ENCODE data around the gene PIP4K2B.
"Not testable (repeated sequence)": the region's sequence is repeated elsewhere in the genome, so short reads cannot be mapped to it uniquely, and the experiment has no call there.

PIP4K2B gene

DNA sequence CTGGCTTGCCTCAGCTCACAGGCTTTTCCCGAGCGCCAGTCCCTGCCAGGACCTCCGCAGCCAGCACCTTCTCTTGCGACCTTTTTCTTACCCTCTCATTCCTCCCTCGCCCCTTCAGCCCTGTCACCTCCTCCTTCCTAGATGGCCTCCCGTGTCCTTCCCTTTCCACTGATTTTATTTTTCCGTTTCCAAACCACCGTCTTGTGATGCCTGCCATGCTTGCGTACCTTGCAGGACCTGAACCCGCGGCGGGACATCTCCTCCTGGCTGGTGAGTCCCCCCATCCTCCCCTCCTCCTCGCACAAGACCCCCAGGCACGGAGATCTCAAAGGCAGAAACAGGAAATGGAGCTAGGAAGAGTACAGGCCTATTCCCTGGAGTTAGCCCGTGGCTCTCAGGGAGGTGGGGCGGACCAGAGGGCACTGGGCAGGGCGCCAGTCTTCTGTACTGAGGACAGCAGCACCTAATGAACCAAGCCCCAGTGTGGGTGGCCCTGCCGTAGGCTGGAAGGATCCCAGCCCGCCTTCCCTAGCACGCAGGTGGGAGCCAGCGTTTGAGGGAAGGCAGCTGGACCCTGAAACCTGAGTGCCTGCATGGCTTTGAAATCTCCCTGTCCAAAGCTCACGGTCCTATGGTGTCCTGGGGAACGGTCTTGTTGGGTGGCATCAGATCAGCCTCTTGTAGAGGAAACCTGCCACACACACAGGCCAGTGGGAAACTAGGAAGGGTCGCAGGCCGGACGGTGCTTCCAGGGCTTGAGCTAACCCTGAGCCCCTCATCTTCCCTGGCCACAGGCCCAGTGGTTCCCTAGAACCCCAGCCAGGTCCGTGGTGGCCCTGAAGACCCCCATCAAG is 68.6 kb downstream of the PIP4K2B start:
- no peak for DNase-seq (ENCODE audit: low spot score)

GRCh38 chr17:38729886-38730525 is 69.3 kb downstream of the PIP4K2B start, which contains the start of gene CISD3:
Gene CISD3, plus strand, starts transcription at chr17:38730341. Its CDS starts 18 bp downstream, at chr17:38730359.
- no peak for DNase-seq (ENCODE audit: low spot score)

DNA sequence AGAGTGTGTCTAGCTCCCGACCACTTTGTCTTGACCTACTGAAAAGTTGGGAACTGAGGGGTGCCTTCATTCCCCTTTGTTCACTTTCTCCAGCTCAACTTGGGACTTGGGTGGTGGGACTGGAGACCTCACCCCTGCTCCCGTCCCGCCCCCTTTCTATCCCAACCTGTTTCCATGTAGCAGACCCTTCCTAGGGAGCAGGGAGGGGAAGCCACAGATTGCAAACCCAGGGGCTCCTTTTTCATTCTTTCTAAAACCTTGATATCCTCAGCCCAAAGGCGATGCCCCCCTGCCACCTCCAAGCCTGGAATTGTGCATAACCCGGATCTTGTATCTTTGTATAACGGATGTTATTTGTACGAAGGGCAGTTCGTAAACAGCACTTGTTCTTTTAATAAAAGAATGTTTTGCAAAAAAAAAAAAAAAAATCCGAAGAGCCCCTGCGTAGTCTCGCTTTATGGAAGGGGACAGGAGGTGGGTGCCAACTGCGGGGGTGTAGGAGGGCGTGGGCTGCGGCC is 69.9 kb downstream of the PIP4K2B start:
- no peak for DNase-seq (ENCODE audit: low spot score)

- DNase-seq (ENCODE audit: low spot score) = no peak
Observed at GRCh38 chr17:38728290-38728831, 71.0 kb downstream of the PIP4K2B start.

DNA sequence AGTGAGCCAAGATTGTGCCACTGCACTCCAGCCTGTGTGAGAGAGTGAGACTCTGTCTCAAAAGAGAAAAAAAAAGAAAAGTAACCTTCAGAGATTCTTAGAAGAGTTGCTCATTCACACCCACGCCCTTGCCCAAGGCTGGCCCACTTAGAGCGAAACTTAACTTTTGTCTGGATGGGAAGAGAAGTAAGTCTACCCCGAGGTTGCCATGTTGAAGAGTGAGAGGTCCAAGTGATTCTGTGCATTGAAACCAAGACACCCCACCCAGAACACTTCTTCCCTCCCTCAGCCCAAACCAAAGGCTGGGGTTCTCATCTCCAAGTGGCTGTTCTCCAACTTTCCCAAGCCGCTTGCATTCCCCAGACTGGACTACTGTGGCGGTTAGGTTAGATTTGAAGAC is 71.6 kb downstream of the PIP4K2B start:
- DNase-seq (ENCODE audit: low spot score) = no peak

GRCh38 chr17:38726145-38726544 is 73.2 kb downstream of the PIP4K2B start:
- DNase-seq (ENCODE audit: low spot score) = not testable (repeated sequence)

GRCh38 chr17:38725066-38725465 is 74.3 kb downstream of the PIP4K2B start:
- peak; percentile 68 for DNase-seq (ENCODE audit: low spot score)

- no peak for DNase-seq (ENCODE audit: low spot score)
Observed at GRCh38 chr17:38724337-38724988, 74.9 kb downstream of the PIP4K2B start.

DNA sequence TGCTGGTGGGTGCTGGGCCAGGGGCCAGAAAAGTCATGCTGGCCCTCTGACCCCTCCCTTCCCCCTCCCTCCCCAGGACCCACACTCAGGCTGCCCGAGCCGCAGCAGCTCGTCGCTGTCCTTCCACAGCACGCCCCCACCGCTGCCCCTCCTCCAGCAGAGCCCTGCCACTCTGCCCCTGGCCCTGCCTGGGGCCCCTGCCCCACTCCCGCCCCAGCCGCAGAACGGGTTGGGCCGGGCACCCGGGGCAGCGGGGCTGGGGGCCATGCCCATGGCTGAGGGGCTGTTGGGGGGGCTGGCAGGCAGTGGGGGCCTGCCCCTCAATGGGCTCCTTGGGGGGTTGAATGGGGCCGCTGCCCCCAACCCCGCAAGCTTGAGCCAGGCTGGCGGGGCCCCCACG is 77.6 kb downstream of the PIP4K2B start:
- DNase-seq (ENCODE audit: low spot score) = no peak

DNA sequence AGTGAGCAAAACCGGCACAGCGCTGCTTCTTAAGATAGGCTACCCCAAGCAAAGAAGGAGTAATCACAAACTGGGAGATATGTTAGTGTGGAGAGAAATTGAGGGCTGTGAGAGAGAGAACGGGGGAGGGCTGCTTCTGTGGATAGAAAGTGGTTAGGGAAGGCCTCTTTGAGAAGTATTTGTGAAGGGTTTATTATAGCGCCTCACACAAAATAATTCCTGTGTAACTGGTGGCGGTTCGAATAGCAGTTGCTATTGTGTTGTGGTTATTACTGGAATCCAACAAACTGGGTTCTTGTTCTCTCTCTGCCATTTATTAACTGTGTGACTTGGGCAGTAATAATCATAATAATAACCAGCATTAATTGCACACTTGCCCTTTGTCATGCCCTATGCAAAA is 78.4 kb downstream of the PIP4K2B start:
- DNase-seq (ENCODE audit: low spot score) = no peak

- no peak for DNase-seq (ENCODE audit: low spot score)
Observed at GRCh38 chr17:38719943-38720641, 79.3 kb downstream of the PIP4K2B start.

DNA sequence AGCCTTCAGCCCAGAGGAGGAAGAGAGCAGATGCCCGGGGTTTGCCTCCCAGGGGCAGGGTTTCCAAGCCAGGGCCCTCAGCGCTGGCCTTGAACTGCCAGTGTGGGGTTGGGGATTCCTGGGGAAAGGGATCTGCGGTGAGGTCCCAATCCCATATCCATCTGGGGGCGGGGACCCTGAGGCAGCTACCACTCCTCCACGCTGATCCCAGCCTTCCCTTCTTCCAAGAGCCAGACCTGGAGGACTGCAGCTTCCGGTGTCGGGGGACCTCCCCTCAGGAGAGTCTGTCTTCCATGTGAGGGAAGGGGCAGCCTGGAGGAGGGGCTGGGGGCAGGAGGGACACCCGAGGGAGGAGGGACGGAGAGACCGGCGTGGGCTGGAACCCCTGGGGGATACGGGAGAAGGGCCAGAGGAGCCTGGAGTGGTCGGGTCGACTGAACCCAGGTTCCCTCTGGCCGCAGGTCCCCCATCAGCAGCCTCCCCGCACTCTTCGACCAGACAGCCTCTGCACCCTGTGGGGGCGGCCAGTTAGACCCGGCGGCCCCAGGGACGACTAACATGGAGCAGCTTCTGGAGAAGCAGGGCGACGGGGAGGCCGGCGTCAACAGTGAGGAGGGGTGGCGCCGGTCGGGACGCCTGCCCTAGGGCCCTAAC is 79.9 kb downstream of the PIP4K2B start:
- DNase-seq (ENCODE audit: low spot score) = no peak

- DNase-seq (ENCODE audit: low spot score) = peak; percentile 76
Observed at GRCh38 chr17:38717139-38717745, 82.1 kb downstream of the PIP4K2B start.

- DNase-seq (ENCODE audit: low spot score) = no peak
Observed at GRCh38 chr17:38716368-38717005, 82.9 kb downstream of the PIP4K2B start.

All from cerebellar cortex (tissue), 1 donor.